GM12878 (cell line): Measurements from ENCODE around the gene TSPEAR. TPM values are rescaled to one million over a fixed set of nuclear protein-coding genes. Genes with fewer than 3 reads are reported as not detected.

Source experiments
- ATAC-seq: fragments of 200-7000 bp; cut with Tn5 transposase; 3 replicates; pipeline ENCODE4 v1.9.1; 2020; ENCODE audit warnings: mild to moderate bottlenecking, moderate library complexity
- BruUV-seq: library from RNA; stranded (reverse); fragments of 400-500 nt; replicated peaks from 2 replicates; lab custom pipeline; 2021; lab: Mats Ljungman, UMichigan
- CTCF ChIA-PET: fragments of 300-600 bp; sonication (Branson Sonifier 250); formaldehyde crosslinking; extraction: SDS; loops from one replicate; lab custom pipeline; 2021; ENCODE audit warnings: inconsistent platforms; lab: Yijun Ruan, JAX
- POLR2A ChIA-PET: fragments of 350-600 bp; formaldehyde crosslinking; extraction: SDS; loops from one replicate; lab custom pipeline; 2021; ENCODE audit warnings: inconsistent platforms; lab: Charles Lee
- RAD21 ChIA-PET: fragments of 300-600 bp; sonication (Branson Sonifier 250); formaldehyde crosslinking; loops from one replicate; lab custom pipeline; 2023; ENCODE audit warnings: antibody characterized with exemption; ENCODE audit not compliant: unreplicated experiment; lab: Charles Lee
- SMC1A ChIA-PET: fragments of 300-600 bp; sonication (Branson Sonifier 250); formaldehyde crosslinking; loops from one replicate; lab custom pipeline; 2023; ENCODE audit not compliant: unreplicated experiment, uncharacterized antibody; lab: Charles Lee
- DNase-seq: peaks from one replicate; pipeline ENCODE4 v3.0.0-alpha.2; 2011; ENCODE audit warnings: low read depth, low spot score
- FAIRE-seq: peaks from 3 replicates; lab custom pipeline; 2011; peaks lifted over from hg19 to GRCh38; lab: Jason Lieb, UNC
- H2AFZ ChIP-seq: 2 replicates; pipeline ENCODE4 v1.6.0; 2011; ENCODE audit warnings: low read depth, low read length, control low read depth; ENCODE audit not compliant: control insufficient read depth
- H3K27ac ChIP-seq: 2 replicates; pipeline ENCODE4 v1.5.1; 2011; ENCODE audit warnings: control low read depth; ENCODE audit not compliant: control insufficient read depth, insufficient read depth
- H3K27me3 ChIP-seq, 2 experiments: replicated peaks in 1 of 2; 2 replicates each; pipeline versions ENCODE4 v1.6.0 to v1.6.1; 2011; ENCODE audit warnings: low read length in 1 of 2; ENCODE audit not compliant: control insufficient read depth in 2 of 2, insufficient read depth in 2 of 2
- H3K36me3 ChIP-seq, 2 experiments: 2 replicates each; pipeline ENCODE4 v1.5.1; 2011; ENCODE audit warnings: low read length in 1 of 2; ENCODE audit not compliant: control insufficient read depth in 2 of 2, insufficient read depth in 2 of 2
- H3K4me1 ChIP-seq: 2 replicates; pipeline ENCODE4 v1.6.1; 2011; ENCODE audit warnings: mild to moderate bottlenecking, low read length, moderate library complexity, mixed read lengths; ENCODE audit not compliant: control insufficient read depth, insufficient read depth
- H3K4me2 ChIP-seq: 2 replicates; pipeline ENCODE4 v1.6.0; 2011; ENCODE audit warnings: control low read depth; ENCODE audit not compliant: control insufficient read depth, insufficient read depth
- H3K4me3 ChIP-seq: fragments of 200-600 bp; sonication (generic); 2 replicates; pipeline ENCODE4 v1.5.1; 2016
- H3K79me2 ChIP-seq: 2 replicates; pipeline ENCODE4 v1.6.0; 2011; ENCODE audit warnings: low read length; ENCODE audit not compliant: control insufficient read depth, insufficient read depth
- H3K9ac ChIP-seq: 2 replicates; pipeline ENCODE4 v1.8.0; 2011; ENCODE audit warnings: low read length, control low read depth, mixed read lengths; ENCODE audit not compliant: control insufficient read depth, insufficient read depth
- H3K9me3 ChIP-seq: replicated peaks from 3 replicates; pipeline ENCODE4 v1.5.1; 2011; ENCODE audit warnings: mild to moderate bottlenecking, low read length; ENCODE audit not compliant: control insufficient read depth, insufficient read depth
- H4K20me1 ChIP-seq: 2 replicates; pipeline ENCODE4 v1.6.0; 2011; ENCODE audit not compliant: control insufficient read depth, insufficient read depth
- BACH1 ChIP-seq: fragments of 450-650 bp; IDR thresholded peaks from 2 replicates; pipeline ENCODE4 v1.6.1; 2017; ENCODE audit warnings: mild to moderate bottlenecking, borderline replicate concordance
- BHLHE40 ChIP-seq, 2 experiments: fragments of 450-650 bp in 1 of 2; IDR thresholded peaks; 2 replicates each; pipeline ENCODE4 v1.6.1; 2011 to 2017; ENCODE audit warnings: low read depth in 2 of 2, borderline replicate concordance in 1 of 2, improper control_type of control experiment in 1 of 2, low read length in 1 of 2, mild to moderate bottlenecking in 1 of 2
- EZH2 ChIP-seq: IDR thresholded peaks from 2 replicates; pipeline ENCODE4 v1.6.1; 2012; ENCODE audit warnings: low read depth, mild to moderate bottlenecking, control low read depth, inconsistent platforms, low read length, borderline replicate concordance; ENCODE audit not compliant: control insufficient read depth
- IRF4 ChIP-seq: IDR thresholded peaks from 2 replicates; pipeline ENCODE4 v1.6.1; 2011; ENCODE audit warnings: low read depth, low read length
- JUND ChIP-seq: IDR thresholded peaks from 2 replicates; pipeline ENCODE4 v1.6.1; 2012; ENCODE audit warnings: low read depth, mild to moderate bottlenecking, low read length, improper control_type of control experiment, moderate library complexity
- KDM1A ChIP-seq: fragments of 200-600 bp; sonication (generic); IDR thresholded peaks from 2 replicates; pipeline ENCODE4 v1.6.1; 2016; ENCODE audit warnings: borderline replicate concordance
- MTA3 ChIP-seq: IDR thresholded peaks from 2 replicates; pipeline ENCODE4 v1.6.1; 2012; ENCODE audit warnings: low read length, inconsistent platforms, borderline replicate concordance
- MXI1 ChIP-seq: fragments of 150-350 bp; IDR thresholded peaks from 2 replicates; pipeline ENCODE4 v1.6.1; 2011; ENCODE audit warnings: low read depth, mild to moderate bottlenecking, inconsistent platforms, low read length, improper control_type of control experiment
- RFX5 ChIP-seq: IDR thresholded peaks from 2 replicates; pipeline ENCODE4 v1.6.1; 2011; ENCODE audit warnings: low read depth, low read length, improper control_type of control experiment
- SMAD1 ChIP-seq: fragments of 450-650 bp; IDR thresholded peaks from 2 replicates; pipeline ENCODE4 v1.6.1; 2018; ENCODE audit warnings: mild to moderate bottlenecking, low read depth; ENCODE audit not compliant: partially characterized antibody
- ZNF622 ChIP-seq: fragments of 450-650 bp; IDR thresholded peaks from 2 replicates; pipeline ENCODE4 v1.6.1; 2017; ENCODE audit warnings: mild to moderate bottlenecking, inconsistent platforms
- WGBS: methylation state at CpG from one replicate; pipeline ENCODE4 v1.1.6; 2016; ENCODE audit warnings: low lambda C conversion rate; ENCODE audit not compliant: insufficient replicate concordance, insufficient coverage; ENCODE audit errors: missing lambda C conversion rate; 5-methylcytosine and 5-hydroxymethylcytosine counted together
- in situ Hi-C: fragments of 300-500 bp; cut with MboI; formaldehyde crosslinking; loops from 9 replicates; pipeline ENCODE4 v1.14.3; 2018; ENCODE audit warnings: mixed read lengths
- intact Hi-C: fragments of 100-400 bp; cut with micrococcal nuclease; formaldehyde crosslinking; loops from one replicate; pipeline ENCODE4 v1.14.2; 2022; ENCODE audit not compliant: unreplicated experiment
- polyA plus RNA-seq, 11 experiments: library from polyadenylated mRNA; depleted of rRNA in 4 of 11; unstranded in 6 of 11; stranded (reverse) in 5 of 11; fragments of >200 nt; fragmentation: Nextera tagmentation in 4 of 11; fragmentation: Illumina TruSeq in 1 of 11; extraction: Ambion mirVana in 4 of 11; extraction: Trizol in 1 of 11; gene quantifications; 1 replicate in 1 of 11; 2 replicates in 10 of 11; pipeline versions ENCODE4 v1.2.1 to v1.2.3, GENCODE V29; 2011 to 2016; ENCODE audit warnings: inconsistent platforms in 2 of 11, missing spikeins in 2 of 11, low read depth in 1 of 11
- total RNA-seq, 4 experiments: library from RNA; depleted of rRNA in 3 of 4; stranded (reverse); fragments of >200 nt in 3 of 4; fragmentation: Illumina TruSeq in 1 of 4; extraction: Trizol in 1 of 4; gene quantifications; 2 replicates each; pipeline versions ENCODE4 v1.2.1 to v1.2.3, GENCODE V29; 2013 to 2021
- TF ChIP-seq, protein P1 (sequence below): IDR thresholded peaks from 2 replicates; pipeline ENCODE4 v1.6.1; 2011; ENCODE audit warnings: low read depth, low read length, improper control_type of control experiment, borderline replicate concordance
- TF ChIP-seq, protein P2 (sequence below): fragments of 450-650 bp; conservative IDR thresholded peaks from 2 replicates; pipeline ENCODE4 v1.6.1; 2017; ENCODE audit warnings: mild to moderate bottlenecking, moderate library complexity
- TF ChIP-seq, protein P3 (sequence below): fragments of 450-650 bp; IDR thresholded peaks from 2 replicates; pipeline ENCODE4 v1.6.1; 2017; ENCODE audit warnings: borderline replicate concordance

Gene TSPEAR
- total and polyA plus RNA-seq, 10 of the 15 experiments (the other 5 are each of a cell fraction or from before 2014, with no cell fraction given), result not detected

DNA sequence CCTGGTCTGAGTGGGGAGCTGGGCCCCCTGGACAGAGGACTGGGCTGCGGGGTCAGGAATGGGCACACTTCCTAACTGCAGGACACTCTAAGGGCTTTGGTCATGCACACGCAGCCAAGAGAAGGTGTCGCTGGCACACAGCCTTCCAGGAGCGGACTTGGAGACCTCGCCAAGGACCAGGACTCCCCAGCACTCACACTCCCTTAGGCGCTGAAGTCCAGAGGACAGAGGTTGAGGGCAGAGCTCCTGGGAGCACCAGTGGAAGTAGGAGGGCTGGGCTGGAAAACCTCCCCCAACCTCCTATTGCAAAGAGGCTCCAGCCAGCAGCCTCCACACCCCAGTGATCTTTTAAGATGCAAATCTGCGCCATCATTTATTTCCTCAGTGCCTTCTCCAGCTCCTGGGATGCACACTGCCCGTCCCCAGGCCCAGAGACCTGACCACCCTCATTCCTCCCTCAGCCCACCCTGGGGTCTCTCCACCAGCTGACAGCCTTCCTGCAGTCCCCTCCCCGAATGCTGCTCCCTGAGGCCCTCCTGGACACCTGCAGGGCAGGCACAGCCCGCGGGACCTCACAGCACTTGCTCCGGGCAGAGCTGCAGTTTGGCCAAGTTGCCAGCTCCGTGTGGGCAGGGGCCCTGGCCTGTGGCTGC, 3.0 kb downstream of the TSPEAR start:
- Histone ChIP-seq H3K27ac (no peak overlapping the region), H3K4me2 (no peak overlapping the region), H3K36me3 (no peaks in the 10 kb centered on the region), H3K9me3 (peaks cover 6% of the 10 kb centered on the region; the same call in 1 of the 3 replicates), H3K79me2 (no peaks in the 10 kb centered on the region), H3K27me3 (peaks cover 13 to 16% of the 10 kb centered on the region in 2 experiments; a peak in 3 of 4 replicates), H4K20me1 (no peaks in the 10 kb centered on the region), H3K4me1 (no peaks in the 10 kb centered on the region), H3K9ac (no peak overlapping the region), H3K4me3 (no peak overlapping the region), H2AFZ (no peak overlapping the region)
- WGBS, result 7% methylated on average over 13 of the region's 13 CpGs
- in situ Hi-C loops, result no loop called here
- ChIA-PET CTCF (no interaction called here), RAD21 (no interaction called here), POLR2A (no interaction called here), SMC1A (no interaction called here)
- TF ChIP-seq IRF4 (no peak), BHLHE40 (IDR thresholded peaks at IDR 0.05; ENCODE audit: borderline replicate concordance in 1 of 2, low read depth in 2 of 2, low read length in 1 of 2) (no peak), ZNF622 (no peak), MTA3 (no peak), MXI1 (no peak), EZH2 (no peak), RFX5 (no peak), KDM1A (no peak), JUND (no peak), BACH1 (no peak), SMAD1 (no peak)
- TF ChIP-seq, protein P1, sequence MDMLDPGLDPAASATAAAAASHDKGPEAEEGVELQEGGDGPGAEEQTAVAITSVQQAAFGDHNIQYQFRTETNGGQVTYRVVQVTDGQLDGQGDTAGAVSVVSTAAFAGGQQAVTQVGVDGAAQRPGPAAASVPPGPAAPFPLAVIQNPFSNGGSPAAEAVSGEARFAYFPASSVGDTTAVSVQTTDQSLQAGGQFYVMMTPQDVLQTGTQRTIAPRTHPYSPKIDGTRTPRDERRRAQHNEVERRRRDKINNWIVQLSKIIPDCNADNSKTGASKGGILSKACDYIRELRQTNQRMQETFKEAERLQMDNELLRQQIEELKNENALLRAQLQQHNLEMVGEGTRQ, result no peak
- TF ChIP-seq, protein P2, sequence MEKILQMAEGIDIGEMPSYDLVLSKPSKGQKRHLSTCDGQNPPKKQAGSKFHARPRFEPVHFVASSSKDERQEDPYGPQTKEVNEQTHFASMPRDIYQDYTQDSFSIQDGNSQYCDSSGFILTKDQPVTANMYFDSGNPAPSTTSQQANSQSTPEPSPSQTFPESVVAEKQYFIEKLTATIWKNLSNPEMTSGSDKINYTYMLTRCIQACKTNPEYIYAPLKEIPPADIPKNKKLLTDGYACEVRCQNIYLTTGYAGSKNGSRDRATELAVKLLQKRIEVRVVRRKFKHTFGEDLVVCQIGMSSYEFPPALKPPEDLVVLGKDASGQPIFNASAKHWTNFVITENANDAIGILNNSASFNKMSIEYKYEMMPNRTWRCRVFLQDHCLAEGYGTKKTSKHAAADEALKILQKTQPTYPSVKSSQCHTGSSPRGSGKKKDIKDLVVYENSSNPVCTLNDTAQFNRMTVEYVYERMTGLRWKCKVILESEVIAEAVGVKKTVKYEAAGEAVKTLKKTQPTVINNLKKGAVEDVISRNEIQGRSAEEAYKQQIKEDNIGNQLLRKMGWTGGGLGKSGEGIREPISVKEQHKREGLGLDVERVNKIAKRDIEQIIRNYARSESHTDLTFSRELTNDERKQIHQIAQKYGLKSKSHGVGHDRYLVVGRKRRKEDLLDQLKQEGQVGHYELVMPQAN, result no peak
- TF ChIP-seq, protein P3, sequence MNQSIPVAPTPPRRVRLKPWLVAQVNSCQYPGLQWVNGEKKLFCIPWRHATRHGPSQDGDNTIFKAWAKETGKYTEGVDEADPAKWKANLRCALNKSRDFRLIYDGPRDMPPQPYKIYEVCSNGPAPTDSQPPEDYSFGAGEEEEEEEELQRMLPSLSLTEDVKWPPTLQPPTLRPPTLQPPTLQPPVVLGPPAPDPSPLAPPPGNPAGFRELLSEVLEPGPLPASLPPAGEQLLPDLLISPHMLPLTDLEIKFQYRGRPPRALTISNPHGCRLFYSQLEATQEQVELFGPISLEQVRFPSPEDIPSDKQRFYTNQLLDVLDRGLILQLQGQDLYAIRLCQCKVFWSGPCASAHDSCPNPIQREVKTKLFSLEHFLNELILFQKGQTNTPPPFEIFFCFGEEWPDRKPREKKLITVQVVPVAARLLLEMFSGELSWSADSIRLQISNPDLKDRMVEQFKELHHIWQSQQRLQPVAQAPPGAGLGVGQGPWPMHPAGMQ, result no peak
- no TSS peak for BruUV-seq
- intact Hi-C loops, result no loop called here
- FAIRE-seq (no peak), ATAC-seq (no peak), DNase-seq (no peak)
